GM12864 (cell line): ENCODE measurements around the gene LILRA2.
A peak's percentile ranks its signal among the peaks of the same experiment; 100 is the strongest.
"Not testable (repeated sequence)": the region's sequence is repeated elsewhere in the genome, so short reads cannot be mapped to it uniquely, and the experiment has no call there.

ENCODE experiments used
- DNase-seq: peaks from one replicate; pipeline ENCODE4 v3.0.0-alpha.2; 2011; ENCODE audit warnings: low read depth
- H3K4me3 ChIP-seq: 2 replicates; pipeline ENCODE4 v1.5.1; 2011; ENCODE audit warnings: mild to moderate bottlenecking, low read depth, low read length, control low read depth
- CTCF ChIP-seq: IDR thresholded peaks from 2 replicates; pipeline ENCODE4 v1.5.1; 2011; ENCODE audit warnings: low read depth, mild to moderate bottlenecking, moderate library complexity, low read length, control low read depth, inconsistent platforms; ENCODE audit errors: missing control alignments

Gene LILRA2

GRCh38 chr19:54622431-54622830 is 48.8 kb downstream of the LILRA2 start:
- TF ChIP-seq CTCF, result no peak
- no peak for DNase-seq
- peak overlapping the region; percentile 51 for H3K4me3 ChIP-seq

- peak overlapping the region; percentile 46 for H3K4me3 ChIP-seq
- DNase-seq, result not testable (repeated sequence)
Measured at GRCh38 chr19:54624234-54624633, 50.6 kb downstream of the LILRA2 start.

- peak overlapping the region; percentile 46; the same call in 1 of the 2 replicates for H3K4me3 ChIP-seq
- DNase-seq, result not testable (repeated sequence)
Measured at GRCh38 chr19:54624934-54625730, 51.5 kb downstream of the LILRA2 start.

GRCh38 chr19:54626757-54627156 is 53.2 kb downstream of the LILRA2 start:
- TF ChIP-seq CTCF, result no peak
- no peak for DNase-seq
- H3K4me3 ChIP-seq, result no peak overlapping the region

DNA sequence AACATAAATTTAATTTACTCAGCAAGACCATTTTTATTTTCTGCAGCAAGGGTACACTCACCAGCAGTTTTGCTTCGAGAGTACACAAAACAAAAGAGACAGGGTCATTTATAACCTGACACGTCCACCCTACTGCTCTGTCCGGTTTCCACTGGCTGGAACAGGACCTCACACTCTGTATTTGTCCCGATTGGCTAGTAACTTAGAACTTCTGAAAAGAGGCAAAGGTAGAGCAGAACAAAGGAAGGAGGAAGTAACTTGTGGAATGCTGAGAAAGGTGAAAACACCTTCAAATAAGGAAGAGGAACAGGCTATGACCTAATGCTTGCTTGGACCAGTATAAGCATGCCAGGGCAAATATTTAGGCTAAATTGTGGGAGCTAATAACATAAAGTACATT is 54.3 kb downstream of the LILRA2 start:
- DNase-seq, H3K4me3 ChIP-seq: not testable (repeated sequence)

- not testable (repeated sequence) for DNase-seq, H3K4me3 ChIP-seq
Measured at GRCh38 chr19:54630262-54630661, 56.7 kb downstream of the LILRA2 start, which contains the start of gene LILRB1. TSS of gene LILRB1 (plus strand) at chr19:54630484. CDS start at chr19:54631074, 590 bp downstream.

DNA sequence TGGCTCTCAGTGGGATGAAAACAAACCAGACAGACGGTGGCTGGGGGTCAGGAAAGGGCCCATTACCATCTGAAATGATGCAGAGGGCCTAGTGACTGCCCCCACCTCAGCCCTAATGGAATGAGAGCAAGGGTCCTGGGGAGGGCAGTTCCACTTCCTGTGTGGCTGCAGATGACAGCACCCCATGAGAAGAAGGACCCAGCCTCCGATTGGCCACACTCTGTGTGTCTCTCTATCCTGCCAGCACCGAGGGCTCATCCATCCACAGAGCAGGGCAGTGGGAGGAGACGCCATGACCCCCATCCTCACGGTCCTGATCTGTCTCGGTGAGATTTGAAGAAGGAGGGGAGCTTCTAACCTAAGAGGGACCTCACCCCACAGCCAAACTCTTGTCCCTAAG is 57.2 kb downstream of the LILRA2 start:
- TF ChIP-seq CTCF, result no peak
- no peak overlapping the region for H3K4me3 ChIP-seq
- no peak for DNase-seq

- DNase-seq, result not testable (repeated sequence)
Measured at GRCh38 chr19:54631489-54632337, 58.1 kb downstream of the LILRA2 start.

DNA sequence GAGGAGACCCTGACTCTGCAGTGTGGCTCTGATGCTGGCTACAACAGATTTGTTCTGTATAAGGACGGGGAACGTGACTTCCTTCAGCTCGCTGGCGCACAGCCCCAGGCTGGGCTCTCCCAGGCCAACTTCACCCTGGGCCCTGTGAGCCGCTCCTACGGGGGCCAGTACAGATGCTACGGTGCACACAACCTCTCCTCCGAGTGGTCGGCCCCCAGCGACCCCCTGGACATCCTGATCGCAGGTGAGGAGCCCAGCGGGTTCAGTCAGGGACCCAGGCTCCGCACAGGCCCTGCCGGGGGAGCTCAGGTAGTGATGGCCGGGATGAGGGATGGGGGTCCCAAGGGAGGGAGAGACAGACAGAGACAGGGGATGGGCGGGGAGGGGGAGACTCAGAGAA is 58.9 kb downstream of the LILRA2 start:
- not testable (repeated sequence) for H3K4me3 ChIP-seq, DNase-seq

More at GRCh38 chr19:54631489-54632337, 58.1 kb downstream of the LILRA2 start:
- not testable (repeated sequence) for H3K4me3 ChIP-seq

DNA sequence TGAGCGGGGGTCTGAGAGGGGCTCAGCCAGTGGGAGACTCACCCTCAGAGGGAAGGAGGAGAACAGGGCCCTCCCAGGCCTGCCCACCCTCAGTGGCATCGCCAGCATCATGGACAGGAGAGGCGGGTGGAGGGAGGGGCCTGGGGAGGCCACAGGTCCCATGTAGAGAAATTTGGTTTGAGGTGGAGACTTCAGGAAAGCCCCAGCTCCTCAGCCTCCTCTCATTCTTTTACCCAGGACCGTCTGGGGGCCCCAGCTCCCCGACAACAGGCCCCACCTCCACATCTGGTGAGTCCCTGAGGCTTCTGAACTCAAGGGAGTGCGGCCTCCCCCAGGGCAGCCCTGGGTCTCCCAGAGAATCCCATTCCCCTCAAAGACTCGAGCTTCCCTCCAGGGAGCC is 59.8 kb downstream of the LILRA2 start:
- no peak for DNase-seq
- H3K4me3 ChIP-seq, result no peak overlapping the region
- no peak for TF ChIP-seq CTCF

DNA sequence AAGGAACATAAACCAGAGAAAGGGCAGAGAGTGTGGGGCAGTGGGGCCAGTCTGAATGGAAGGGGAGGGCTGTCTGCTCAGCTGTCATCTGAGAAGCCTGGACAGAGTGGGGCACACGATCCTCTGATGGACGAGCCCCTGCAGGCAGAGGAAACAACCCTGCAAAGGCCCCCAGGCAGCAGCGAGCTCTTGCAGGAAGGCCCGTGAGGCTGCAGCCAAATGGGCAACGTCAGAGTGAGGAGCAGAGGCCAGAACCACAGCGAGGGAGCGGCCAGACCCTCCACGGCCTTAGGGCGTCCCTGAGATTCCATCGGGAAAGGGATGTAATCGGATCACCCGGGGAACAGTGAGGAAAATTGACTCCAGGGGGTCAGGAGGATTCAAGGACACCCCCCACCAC is 62.5 kb downstream of the LILRA2 start:
- not testable (repeated sequence) for DNase-seq, H3K4me3 ChIP-seq
